K562 (cell line): ENCODE data around the gene PLCB3. TPM values are rescaled to one million over a fixed set of nuclear protein-coding genes. Genes with fewer than 3 reads are reported as not detected.

Experiments used
- BACH1 ChIP-seq: fragments of 200-800 bp; sonication (Bioruptor generic); IDR thresholded peaks from 2 replicates; pipeline ENCODE4 v1.6.1; 2016; ENCODE audit warnings: missing genetic modification characterization, missing compliant biosample characterization
- CBFB ChIP-seq: sonication (generic); formaldehyde crosslinking; IDR thresholded peaks from 2 replicates; pipeline ENCODE4 v1.4.0; 2020; ENCODE audit warnings: mild to moderate bottlenecking, missing genetic modification reagents
- GATA2 ChIP-seq: sonication (generic); formaldehyde crosslinking; IDR thresholded peaks from 2 replicates; pipeline ENCODE4 v1.4.0; 2020; ENCODE audit warnings: mild to moderate bottlenecking, missing genetic modification reagents
- KDM1A ChIP-seq, 2 experiments: fragments of 450-650 bp; IDR thresholded peaks; 2 replicates each; pipeline ENCODE4 v1.6.1; 2016; ENCODE audit warnings: mild to moderate bottlenecking in 2 of 2
- L3MBTL2 ChIP-seq: fragments of 450-650 bp; IDR thresholded peaks from 2 replicates; pipeline ENCODE4 v1.6.1; 2016; ENCODE audit warnings: mild to moderate bottlenecking, moderate library complexity
- MED1 ChIP-seq: sonication (generic); formaldehyde crosslinking; IDR thresholded peaks from 2 replicates; pipeline ENCODE4 v1.8.1; 2023; ENCODE audit warnings: missing genetic modification reagents, borderline replicate concordance
- PCBP2 ChIP-seq: fragments of 200-400 bp; formaldehyde crosslinking; IDR thresholded peaks from 2 replicates; pipeline ENCODE4 v1.6.1; 2018; ENCODE audit warnings: low read length, low read depth, mild to moderate bottlenecking, moderate library complexity; ENCODE audit not compliant: poor library complexity, severe bottlenecking
- RFX7 ChIP-seq: fragments of 250-450 bp; sonication (Bioruptor Pico); IDR thresholded peaks from 2 replicates; pipeline ENCODE4 v1.5.1; 2021; ENCODE audit warnings: mild to moderate bottlenecking
- SMARCB1 ChIP-seq: IDR thresholded peaks from 2 replicates; pipeline ENCODE4 v1.6.1; 2011; ENCODE audit warnings: improper control_type of control experiment, low read depth; ENCODE audit not compliant: insufficient read length
- XRCC3 ChIP-seq: fragments of 450-650 bp; IDR thresholded peaks from 2 replicates; pipeline ENCODE4 v1.6.1; 2017; ENCODE audit warnings: mild to moderate bottlenecking, moderate library complexity
- ZNF23 ChIP-seq: fragments of 250-450 bp; sonication (Bioruptor Pico); IDR thresholded peaks from 2 replicates; pipeline ENCODE4 v1.4.0; 2020; ENCODE audit warnings: mild to moderate bottlenecking
- ZNF282 ChIP-seq: sonication (generic); formaldehyde crosslinking; IDR thresholded peaks from 2 replicates; pipeline ENCODE4 v1.8.1; 2023; ENCODE audit warnings: missing genetic modification reagents
- ZSCAN32 ChIP-seq: fragments of 450-650 bp; formaldehyde crosslinking; IDR thresholded peaks from 2 replicates; pipeline ENCODE4 v1.4.0; 2020; ENCODE audit warnings: mild to moderate bottlenecking, moderate library complexity
- polyA plus RNA-seq, 8 experiments: library from polyadenylated mRNA; depleted of rRNA in 4 of 8; stranded (reverse) in 5 of 8; unstranded in 3 of 8; fragments of >200 nt; fragmentation: Nextera tagmentation in 2 of 8; fragmentation: Illumina TruSeq in 1 of 8; extraction: Ambion mirVana in 2 of 8; extraction: Trizol in 1 of 8; gene quantifications; 2 replicates each; pipeline versions ENCODE4 v1.2.1 to v1.2.3, GENCODE V29; 2011 to 2014; ENCODE audit warnings: inconsistent platforms in 1 of 8, missing spikeins in 1 of 8
- total RNA-seq, 7 experiments: library from RNA; depleted of rRNA in 6 of 7; stranded (reverse); fragments of >200 nt in 6 of 7; fragmentation: Illumina TruSeq in 2 of 7; extraction: Trizol in 2 of 7; gene quantifications; 2 replicates each; pipeline versions ENCODE4 v1.2.1 to v1.2.3, GENCODE V29; 2011 to 2021; ENCODE audit warnings: low replicate concordance in 1 of 7
- TF ChIP-seq, protein P1 (sequence below): fragments of 450-650 bp; formaldehyde crosslinking; IDR thresholded peaks from 2 replicates; pipeline ENCODE4 v1.4.0; 2020; ENCODE audit warnings: mild to moderate bottlenecking, moderate library complexity
- TF ChIP-seq, protein P2 (sequence below): sonication (generic); formaldehyde crosslinking; IDR thresholded peaks from 2 replicates; pipeline ENCODE4 v1.8.0; 2022; ENCODE audit warnings: mild to moderate bottlenecking, low read depth, missing genetic modification reagents
- TF ChIP-seq, protein P3 (sequence below): fragments of 250-450 bp; sonication (Bioruptor Pico); IDR thresholded peaks from 2 replicates; pipeline ENCODE4 v1.4.0; 2020

The PLCB3 gene
- total and polyA plus RNA-seq, 9 of the 15 experiments (the other 6 are each of a cell fraction or from before 2014, with no cell fraction given): 0.31 to 44.8 (median 14.6) TPM

DNA sequence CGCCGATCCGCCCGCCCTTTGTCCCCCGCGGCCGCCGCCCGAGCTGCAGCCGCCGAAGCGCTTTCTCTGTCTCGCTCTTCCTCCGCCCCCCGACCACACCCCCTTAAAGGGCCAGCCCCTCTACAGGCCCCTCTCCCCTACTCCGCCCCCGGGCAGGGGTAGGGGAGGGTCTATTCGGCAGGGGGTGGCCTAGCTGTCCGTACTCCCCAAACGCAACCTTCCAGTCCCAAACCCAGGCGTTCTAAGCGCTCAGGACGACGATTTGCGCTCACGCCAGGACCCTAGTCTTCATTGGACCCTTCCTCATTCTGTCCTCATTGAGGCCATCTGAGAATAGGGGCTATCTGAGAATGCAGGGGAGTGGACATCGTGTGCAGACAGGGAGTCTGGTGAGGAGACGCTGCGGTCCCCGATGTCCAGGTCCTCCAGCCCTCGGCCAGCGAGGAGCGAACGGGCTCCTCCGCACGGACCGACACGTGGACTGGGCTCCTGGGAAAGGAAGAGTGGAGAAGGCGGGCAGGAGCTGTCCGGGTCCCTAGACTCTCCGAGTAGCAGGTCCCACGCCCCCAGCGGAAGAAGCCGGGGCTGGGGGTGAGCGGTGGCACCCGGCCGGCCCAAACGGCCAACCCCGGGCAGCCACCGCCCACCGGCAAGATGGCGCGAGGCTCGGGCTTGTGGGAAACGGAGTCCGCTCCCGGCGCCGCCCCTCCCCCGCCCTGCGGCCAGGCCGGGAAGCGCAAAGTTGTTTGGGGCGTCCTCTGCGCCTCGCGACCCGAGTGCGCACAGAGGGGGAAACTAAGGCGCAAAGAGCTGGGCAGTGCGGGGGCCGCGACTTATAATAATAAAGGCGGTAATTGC lies 4.2 kb upstream of the PLCB3 start, which contains the start of gene PPP1R14B (continued):
- TF ChIP-seq PCBP2 (no peak), MED1 (CRISPR knock-in tag) (no peak), RFX7 (CRISPR knock-in tag) (no peak), GATA2 (CRISPR knock-in tag) (no peak), XRCC3 (no peak), KDM1A (IDR thresholded peaks at IDR 0.05) (no peak), SMARCB1 (no peak), ZNF282 (peak; percentile 63; the same call in 1 of the 2 replicates), CBFB (peak; percentile 94), ZSCAN32 (no peak), ZNF23 (CRISPR knock-in tag) (no peak), BACH1 (tag) (no peak), L3MBTL2 (peak; percentile 93)
- TF ChIP-seq, protein P1, sequence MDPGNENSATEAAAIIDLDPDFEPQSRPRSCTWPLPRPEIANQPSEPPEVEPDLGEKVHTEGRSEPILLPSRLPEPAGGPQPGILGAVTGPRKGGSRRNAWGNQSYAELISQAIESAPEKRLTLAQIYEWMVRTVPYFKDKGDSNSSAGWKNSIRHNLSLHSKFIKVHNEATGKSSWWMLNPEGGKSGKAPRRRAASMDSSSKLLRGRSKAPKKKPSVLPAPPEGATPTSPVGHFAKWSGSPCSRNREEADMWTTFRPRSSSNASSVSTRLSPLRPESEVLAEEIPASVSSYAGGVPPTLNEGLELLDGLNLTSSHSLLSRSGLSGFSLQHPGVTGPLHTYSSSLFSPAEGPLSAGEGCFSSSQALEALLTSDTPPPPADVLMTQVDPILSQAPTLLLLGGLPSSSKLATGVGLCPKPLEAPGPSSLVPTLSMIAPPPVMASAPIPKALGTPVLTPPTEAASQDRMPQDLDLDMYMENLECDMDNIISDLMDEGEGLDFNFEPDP (CRISPR knock-in tag): no peak
- TF ChIP-seq, protein P2, sequence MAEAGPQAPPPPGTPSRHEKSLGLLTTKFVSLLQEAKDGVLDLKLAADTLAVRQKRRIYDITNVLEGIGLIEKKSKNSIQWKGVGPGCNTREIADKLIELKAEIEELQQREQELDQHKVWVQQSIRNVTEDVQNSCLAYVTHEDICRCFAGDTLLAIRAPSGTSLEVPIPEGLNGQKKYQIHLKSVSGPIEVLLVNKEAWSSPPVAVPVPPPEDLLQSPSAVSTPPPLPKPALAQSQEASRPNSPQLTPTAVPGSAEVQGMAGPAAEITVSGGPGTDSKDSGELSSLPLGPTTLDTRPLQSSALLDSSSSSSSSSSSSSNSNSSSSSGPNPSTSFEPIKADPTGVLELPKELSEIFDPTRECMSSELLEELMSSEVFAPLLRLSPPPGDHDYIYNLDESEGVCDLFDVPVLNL: no peak
- TF ChIP-seq, protein P3, sequence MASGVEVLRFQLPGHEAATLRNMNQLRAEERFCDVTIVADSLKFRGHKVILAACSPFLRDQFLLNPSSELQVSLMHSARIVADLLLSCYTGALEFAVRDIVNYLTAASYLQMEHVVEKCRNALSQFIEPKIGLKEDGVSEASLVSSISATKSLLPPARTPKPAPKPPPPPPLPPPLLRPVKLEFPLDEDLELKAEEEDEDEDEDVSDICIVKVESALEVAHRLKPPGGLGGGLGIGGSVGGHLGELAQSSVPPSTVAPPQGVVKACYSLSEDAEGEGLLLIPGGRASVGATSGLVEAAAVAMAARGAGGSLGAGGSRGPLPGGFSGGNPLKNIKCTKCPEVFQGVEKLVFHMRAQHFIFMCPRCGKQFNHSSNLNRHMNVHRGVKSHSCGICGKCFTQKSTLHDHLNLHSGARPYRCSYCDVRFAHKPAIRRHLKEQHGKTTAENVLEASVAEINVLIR (CRISPR knock-in tag): no peak
